Esophagus squamous epithelium (tissue), 5 donors: ENCODE results near the gene HMGCS1. TPM values are rescaled to one million over a fixed set of nuclear protein-coding genes. Genes with fewer than 3 reads are reported as not detected.

ENCODE experiments used
- DNase-seq: peaks from one replicate; lab custom pipeline; 2025; lab: John Stamatoyannopoulos, UW
- H3K27ac ChIP-seq, 4 donors: fragments of 200-600 bp; sonication (generic); one replicate each; pipeline ENCODE4 v1.5.1; 2016 to 2019; ENCODE audit warnings: mild to moderate bottlenecking in 1 of 4
- H3K27me3 ChIP-seq, 4 donors: fragments of 200-600 bp; sonication (generic); 1 replicate in 3 of 4; 2 replicates in 1 of 4; pipeline versions ENCODE4 v1.5.1 to v1.6.0; 2017 to 2021; ENCODE audit warnings: antibody characterized with exemption in 1 of 4
- H3K36me3 ChIP-seq, 3 donors: fragments of 200-600 bp; sonication (generic); one replicate each; pipeline ENCODE4 v1.5.1; 2016 to 2019
- H3K4me1 ChIP-seq, 3 donors: fragments of 200-600 bp; sonication (generic); one replicate each; pipeline ENCODE4 v1.5.1; 2017 to 2019
- H3K4me3 ChIP-seq, 4 donors: fragments of 200-600 bp; sonication (generic); 1 replicate in 3 of 4; 2 replicates in 1 of 4; pipeline ENCODE4 v1.5.1; 2016 to 2019; ENCODE audit warnings: mild to moderate bottlenecking in 2 of 4, moderate library complexity in 1 of 4
- H3K9me3 ChIP-seq, 3 donors: fragments of 200-600 bp; sonication (generic); one replicate each; pipeline ENCODE4 v1.5.1; 2016 to 2019
- POLR2A ChIP-seq, 4 donors: fragments of 450-650 bp; IDR thresholded peaks; one replicate each; pipeline ENCODE4 v1.6.1; 2017; ENCODE audit warnings: antibody characterized with exemption in 4 of 4, mild to moderate bottlenecking in 4 of 4, moderate library complexity in 3 of 4
- WGBS, 2 donors: methylation state at CpG; one replicate each; pipeline ENCODE4 v1.1.5; 2018; 5-methylcytosine and 5-hydroxymethylcytosine counted together
- intact Hi-C: fragments of 100-400 bp; cut with DNase I; formaldehyde crosslinking; loops from one replicate; pipeline ENCODE4 v1.15.0; 2022
- total RNA-seq, 4 donors: library from RNA; depleted of rRNA; stranded (reverse); fragments of >200 nt; gene quantifications; one replicate each; pipeline ENCODE4 v1.1.0, GENCODE V29; 2016
- TF ChIP-seq, protein P1 (sequence below), 6 experiments: fragments of 450-650 bp in 4 of 6; fragments of 200-600 bp in 2 of 6; sonication (generic) in 2 of 6; IDR thresholded peaks; one replicate each; pipeline ENCODE4 v1.5.1; 2016 to 2019; ENCODE audit warnings: antibody characterized with exemption in 6 of 6, mild to moderate bottlenecking in 4 of 6, moderate library complexity in 4 of 6
- donor health status: DM: yes; HTN: yes; CAD: no.

The HMGCS1 gene
- total RNA-seq, 4 donors from 2014 or later = 86.6 to 278 (median 148) TPM

DNA sequence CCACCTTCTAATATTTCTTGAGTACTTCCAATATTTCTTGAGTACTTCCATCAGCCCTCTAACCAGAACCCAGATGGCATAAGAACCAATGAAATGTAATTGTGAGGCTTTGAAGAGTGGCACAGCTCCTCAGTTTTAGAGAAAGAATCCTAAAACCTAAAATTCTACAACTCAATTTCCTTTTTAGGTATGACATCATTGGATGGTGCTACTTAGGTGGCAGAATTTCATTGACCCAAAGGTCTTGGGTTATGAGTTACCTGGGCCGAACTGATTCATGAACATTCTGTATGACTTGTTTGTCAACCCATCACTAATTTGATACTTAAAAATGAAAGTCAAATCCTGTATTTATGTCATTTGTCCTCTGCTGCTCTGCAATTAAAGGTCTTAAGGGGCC, 13.1 kb downstream of the HMGCS1 start:
- Histone ChIP-seq H3K9me3 (no peaks in the 10 kb centered on the region), H3K4me1 (peaks cover 0 to 42% (median 11%) of the 10 kb centered on the region in 3 donors), H3K27ac (no peak overlapping the region), H3K36me3 (peaks cover 5 to 79% (median 10%) of the 10 kb centered on the region in 3 donors), H3K4me3 (no peak overlapping the region), H3K27me3 (no peaks in the 10 kb centered on the region)
- no peak for DNase-seq
- WGBS, 2 donors = 80 to 100% methylated on average over 1 of the region's 1 CpG
- intact Hi-C loops = loop anchor here (10.0 kb wide), 2 partner anchors 85 to 195 kb away; no protein-coding TSS in a partner anchor
- TF ChIP-seq, protein P1, sequence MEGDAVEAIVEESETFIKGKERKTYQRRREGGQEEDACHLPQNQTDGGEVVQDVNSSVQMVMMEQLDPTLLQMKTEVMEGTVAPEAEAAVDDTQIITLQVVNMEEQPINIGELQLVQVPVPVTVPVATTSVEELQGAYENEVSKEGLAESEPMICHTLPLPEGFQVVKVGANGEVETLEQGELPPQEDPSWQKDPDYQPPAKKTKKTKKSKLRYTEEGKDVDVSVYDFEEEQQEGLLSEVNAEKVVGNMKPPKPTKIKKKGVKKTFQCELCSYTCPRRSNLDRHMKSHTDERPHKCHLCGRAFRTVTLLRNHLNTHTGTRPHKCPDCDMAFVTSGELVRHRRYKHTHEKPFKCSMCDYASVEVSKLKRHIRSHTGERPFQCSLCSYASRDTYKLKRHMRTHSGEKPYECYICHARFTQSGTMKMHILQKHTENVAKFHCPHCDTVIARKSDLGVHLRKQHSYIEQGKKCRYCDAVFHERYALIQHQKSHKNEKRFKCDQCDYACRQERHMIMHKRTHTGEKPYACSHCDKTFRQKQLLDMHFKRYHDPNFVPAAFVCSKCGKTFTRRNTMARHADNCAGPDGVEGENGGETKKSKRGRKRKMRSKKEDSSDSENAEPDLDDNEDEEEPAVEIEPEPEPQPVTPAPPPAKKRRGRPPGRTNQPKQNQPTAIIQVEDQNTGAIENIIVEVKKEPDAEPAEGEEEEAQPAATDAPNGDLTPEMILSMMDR (IDR thresholded peaks at IDR 0.05) = no peak
- TF ChIP-seq POLR2A (IDR thresholded peaks at IDR 0.05) = no peak

DNA sequence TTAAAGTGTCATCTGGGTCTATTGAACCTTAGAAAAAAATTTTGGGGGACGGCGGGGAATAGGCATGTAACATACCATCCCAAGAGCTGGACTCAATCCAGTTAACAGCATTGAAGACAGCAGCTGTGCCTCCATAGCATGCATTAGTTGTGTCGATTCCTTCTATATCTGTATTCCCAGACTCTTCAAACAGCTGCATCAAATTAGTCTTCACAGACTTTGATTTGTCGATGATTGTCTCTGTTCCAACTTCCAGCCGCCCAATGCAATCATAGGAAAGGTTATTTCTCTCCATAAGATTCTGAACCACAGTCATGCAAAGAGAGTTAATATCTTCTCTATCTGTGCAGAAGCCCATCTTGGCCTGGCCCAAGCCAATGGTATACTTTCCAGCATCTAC, 14.8 kb downstream of the HMGCS1 start:
- 84 to 92% methylated on average over 5 of the region's 5 CpGs for WGBS, 2 donors
- intact Hi-C loops = no loop called here
- no peaks in the 10 kb centered on the region for H3K27me3 ChIP-seq
- H3K27ac ChIP-seq = no peak overlapping the region
- TF ChIP-seq, protein P1 (IDR thresholded peaks at IDR 0.05) = no peak
- no peak for TF ChIP-seq POLR2A (IDR thresholded peaks at IDR 0.05)
- no peak overlapping the region for H3K4me3 ChIP-seq
- peaks cover 0 to 25% (median 8%) of the 10 kb centered on the region in 3 donors for H3K4me1 ChIP-seq
- H3K36me3 ChIP-seq = peaks cover 5 to 82% (median 10%) of the 10 kb centered on the region in 3 donors
- no peak for DNase-seq
- no peaks in the 10 kb centered on the region for H3K9me3 ChIP-seq

- WGBS, 2 donors = 93 to 100% methylated on average over 2 of the region's 2 CpGs
- TF ChIP-seq, protein P1 (IDR thresholded peaks at IDR 0.05) = no peak
- TF ChIP-seq POLR2A (IDR thresholded peaks at IDR 0.05) = no peak
- H3K36me3 ChIP-seq = peaks cover 13 to 94% (median 19%) of the 10 kb centered on the region in 3 donors
- no peak for DNase-seq
- H3K4me3 ChIP-seq = no peak overlapping the region
- no peaks in the 10 kb centered on the region for H3K9me3 ChIP-seq
- intact Hi-C loops = no loop called here
- no peak overlapping the region for H3K27ac ChIP-seq
- H3K4me1 ChIP-seq = peaks cover 0 to 9% (median 0%) of the 10 kb centered on the region in 3 donors
- no peaks in the 10 kb centered on the region for H3K27me3 ChIP-seq
These were observed 16.4 kb downstream of the HMGCS1 start for GRCh38 chr5:43296835-43297234.

GRCh38 chr5:43295202-43295601, 18.0 kb downstream of the HMGCS1 start:
- Histone ChIP-seq H3K4me3 (no peak overlapping the region), H3K9me3 (no peaks in the 10 kb centered on the region), H3K27ac (no peak overlapping the region), H3K36me3 (peaks cover 18 to 100% (median 19%) of the 10 kb centered on the region in 3 donors), H3K4me1 (peaks cover 0 to 5% (median 0%) of the 10 kb centered on the region in 3 donors), H3K27me3 (no peaks in the 10 kb centered on the region)
- WGBS, 2 donors = 75 to 84% methylated on average over 2 of the region's 2 CpGs
- no peak for TF ChIP-seq POLR2A (IDR thresholded peaks at IDR 0.05)
- TF ChIP-seq, protein P1 (IDR thresholded peaks at IDR 0.05) = no peak
- intact Hi-C loops = no loop called here
- DNase-seq = no peak

- no peak overlapping the region for H3K4me3 ChIP-seq
- no peaks in the 10 kb centered on the region for H3K27me3 ChIP-seq
- no peak for DNase-seq
- H3K4me1 ChIP-seq = no peaks in the 10 kb centered on the region
- TF ChIP-seq, protein P1 (IDR thresholded peaks at IDR 0.05) = no peak
- TF ChIP-seq POLR2A (IDR thresholded peaks at IDR 0.05) = no peak
- H3K27ac ChIP-seq = no peak overlapping the region
- H3K9me3 ChIP-seq = no peaks in the 10 kb centered on the region
- peaks cover 18 to 100% (median 19%) of the 10 kb centered on the region in 3 donors for H3K36me3 ChIP-seq
- intact Hi-C loops = no loop called here
These were observed 19.0 kb downstream of the HMGCS1 start for GRCh38 chr5:43294226-43294625.
